Activated T-helper 17 cell treated with anti-CD3 and anti-CD28 coated beads, Interleukin-2, amount 50 U/mL, for 72 hours (primary cell): ENCODE measurements around the gene ACTL10. TPM values are rescaled to one million over a fixed set of nuclear protein-coding genes. Genes with fewer than 3 reads are reported as not detected.

Experiments
- total RNA-seq, 2 donors: library from RNA; stranded (reverse); gene quantifications; one replicate each; pipeline ENCODE4 v1.2.3, GENCODE V29; 2022

Gene ACTL10
- total RNA-seq, 2 donors from 2014 or later, result 1.5 to 2.6 TPM

Other genes with a start within 250 kb of the ACTL10 start
- 1 to 10 TPM; 5.5 to 6.5 TPM for gene SNTA1, start 223.2 kb upstream of the ACTL10 start, total RNA-seq
- 10 to 100 TPM; 14.5 to 25.6 TPM for gene CBFA2T2, start 176.8 kb upstream of the ACTL10 start, total RNA-seq
- under 1 TPM; 0.26 to 0.41 TPM for gene C20orf144, start 4.6 kb upstream of the ACTL10 start, total RNA-seq
- gene NECAB3, start 7.5 kb downstream of the ACTL10 start, total RNA-seq, result 10 to 100 TPM; 20.8 to 26.5 TPM
- gene E2F1, start 19.4 kb downstream of the ACTL10 start, total RNA-seq, result 10 to 100 TPM; 40.2 to 65.4 TPM
- 1 to 10 TPM; 6.7 to 8.0 TPM for gene PXMP4, start 53.4 kb downstream of the ACTL10 start, total RNA-seq
- gene ZNF341, start 65.1 kb downstream of the ACTL10 start, total RNA-seq, result 1 to 10 TPM; 6.4 to 9.0 TPM
- gene CHMP4B, start 144.4 kb downstream of the ACTL10 start, total RNA-seq, result 10 to 100 TPM; 57.6 to 63.5 TPM